HG03280 (cell line): ENCODE results near the gene DMKN.
A peak's percentile ranks its signal among the peaks of the same experiment; 100 is the strongest.
"Not testable (repeated sequence)": the region's sequence is repeated elsewhere in the genome, so short reads cannot be mapped to it uniquely, and the experiment has no call there.

Experiments used
- ATAC-seq: cut with Tn5 transposase; IDR thresholded peaks from one replicate; pipeline ENCODE4 v1.9.1; 2021; ENCODE audit warnings: mild to moderate bottlenecking, moderate library complexity; ENCODE audit not compliant: unreplicated experiment

DMKN gene

DNA sequence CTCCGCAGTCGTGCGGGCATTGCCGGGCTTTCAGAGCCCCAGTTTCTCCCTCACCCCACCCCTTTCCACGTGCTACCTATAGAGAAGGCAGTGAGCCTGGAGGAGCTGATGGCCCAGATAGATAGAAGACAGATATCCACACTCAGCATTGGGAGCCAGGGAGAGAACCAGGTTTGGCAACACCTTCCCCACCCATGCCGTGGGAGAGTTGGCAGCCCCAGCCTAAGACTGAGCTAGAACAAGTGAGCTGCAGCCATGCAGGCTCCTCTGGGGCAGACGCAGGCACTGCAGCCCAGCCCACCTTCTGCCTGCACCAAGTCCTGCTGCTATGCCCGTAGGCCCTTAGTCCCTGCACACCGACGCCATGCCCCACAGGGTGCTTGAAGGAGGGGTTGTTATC is 12.8 kb downstream of the DMKN start:
- no peak for ATAC-seq

DNA sequence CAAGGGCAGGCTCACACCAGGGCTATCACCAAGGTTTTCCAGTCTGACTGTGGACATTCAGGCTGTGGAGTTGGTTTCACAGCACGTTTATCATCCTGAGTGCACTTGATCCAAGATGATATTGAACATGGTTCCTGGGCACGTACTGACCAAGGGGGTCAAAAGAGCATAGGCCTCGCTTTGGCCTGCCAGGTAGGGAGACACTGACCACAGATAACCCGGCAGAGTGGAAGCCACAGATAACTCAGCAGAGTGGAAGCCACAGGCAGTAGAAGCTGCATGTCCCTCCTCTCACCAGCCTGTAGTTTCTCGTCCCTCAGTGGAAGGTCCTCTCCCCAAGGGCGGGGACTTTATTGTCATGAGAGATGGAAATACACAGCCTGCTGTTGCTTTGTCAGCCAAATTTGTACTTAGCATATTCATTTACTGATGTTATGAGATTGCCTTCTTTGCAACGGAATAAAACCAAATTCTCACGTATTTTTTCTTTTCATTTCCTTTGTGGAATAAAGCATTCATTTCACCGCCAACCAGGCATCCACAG is 14.4 kb downstream of the DMKN start:
- no peak for ATAC-seq

DNA sequence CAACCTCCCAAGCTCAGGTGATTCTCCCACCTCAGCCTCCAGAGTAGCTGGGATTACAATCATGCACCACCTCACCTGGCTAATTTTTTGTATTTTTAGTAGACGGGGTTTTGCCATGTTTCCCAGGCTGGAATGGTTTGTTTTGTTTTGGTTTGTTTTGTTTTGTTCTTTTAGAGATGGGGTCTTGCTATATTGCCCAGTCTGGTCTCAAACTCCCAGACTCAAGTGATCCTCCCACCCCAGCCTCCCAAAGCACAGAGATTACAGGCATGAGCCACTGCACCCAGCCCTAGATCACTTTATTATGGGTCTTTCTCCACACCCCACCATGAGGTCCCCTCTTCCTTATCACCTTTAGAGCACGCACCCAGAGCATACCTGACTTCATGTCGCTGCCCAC is 15.2 kb downstream of the DMKN start:
- no peak for ATAC-seq

DNA sequence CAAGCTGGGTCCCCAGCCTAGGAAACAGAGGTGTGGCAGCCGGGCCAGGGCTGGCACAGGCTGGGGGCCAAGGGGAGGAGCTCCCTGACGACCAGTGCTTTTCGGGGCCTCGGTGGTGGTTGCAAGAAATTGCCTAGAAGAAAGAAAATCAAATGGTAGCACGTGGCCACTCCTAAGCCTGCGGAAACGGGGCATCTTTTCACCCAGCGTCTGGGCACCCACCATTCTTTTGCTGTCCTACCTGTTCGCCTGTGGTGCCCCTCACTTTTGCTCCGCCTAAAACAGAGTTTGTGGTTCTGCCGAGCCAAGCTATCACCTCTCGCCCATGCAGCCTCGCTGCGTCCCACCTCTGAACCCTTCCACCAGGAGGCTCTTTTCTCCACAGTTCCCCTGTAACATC is 16.0 kb downstream of the DMKN start:
- ATAC-seq = no peak

DNA sequence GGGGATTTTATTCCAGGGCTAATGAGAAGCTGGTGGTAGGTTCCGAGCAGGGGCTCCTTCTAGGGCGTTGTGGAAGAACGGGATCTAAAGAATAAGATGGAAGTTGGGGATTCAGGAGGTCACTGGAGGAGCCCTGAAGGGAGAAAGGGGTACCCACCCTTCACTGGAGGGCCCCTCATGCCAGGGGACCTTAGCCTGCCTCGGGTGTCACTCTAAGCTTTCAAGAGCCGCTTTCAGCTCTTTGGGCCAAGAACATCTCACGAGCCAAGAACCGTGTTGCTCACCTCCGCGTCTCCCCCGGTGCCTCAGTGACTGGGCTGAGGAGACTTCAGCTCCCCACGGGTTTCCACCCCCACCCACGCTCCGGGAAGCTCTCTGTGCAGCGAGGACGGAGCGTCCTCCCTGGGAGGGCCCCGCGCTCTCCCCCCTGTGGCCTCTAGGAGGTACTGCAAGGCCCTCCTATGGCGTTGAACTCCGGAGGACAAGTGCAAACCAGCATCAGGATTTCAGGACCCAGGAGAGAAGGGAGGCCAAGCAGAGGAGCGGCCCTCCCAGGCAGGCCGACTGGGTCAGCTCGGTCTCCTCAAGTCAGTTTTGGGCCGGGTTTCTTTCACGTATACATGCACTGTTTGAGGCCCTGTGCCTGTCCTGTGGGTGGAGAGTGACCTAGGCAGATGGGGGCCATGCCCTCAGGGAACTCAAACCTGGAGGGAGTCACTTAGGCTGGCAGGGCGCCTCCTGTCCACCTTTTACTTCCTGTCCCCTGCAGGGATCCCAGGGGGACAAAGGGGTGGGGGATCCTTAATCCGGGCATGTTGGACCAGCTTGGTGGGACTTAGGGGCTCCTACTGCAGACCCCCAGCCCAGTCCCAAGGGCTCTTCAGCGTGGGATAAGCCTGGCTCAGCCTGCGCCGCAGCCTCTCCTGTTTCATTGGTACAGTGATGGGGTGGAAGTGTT is 18.1 kb downstream of the DMKN start:
- peak; percentile 72 for ATAC-seq

DNA sequence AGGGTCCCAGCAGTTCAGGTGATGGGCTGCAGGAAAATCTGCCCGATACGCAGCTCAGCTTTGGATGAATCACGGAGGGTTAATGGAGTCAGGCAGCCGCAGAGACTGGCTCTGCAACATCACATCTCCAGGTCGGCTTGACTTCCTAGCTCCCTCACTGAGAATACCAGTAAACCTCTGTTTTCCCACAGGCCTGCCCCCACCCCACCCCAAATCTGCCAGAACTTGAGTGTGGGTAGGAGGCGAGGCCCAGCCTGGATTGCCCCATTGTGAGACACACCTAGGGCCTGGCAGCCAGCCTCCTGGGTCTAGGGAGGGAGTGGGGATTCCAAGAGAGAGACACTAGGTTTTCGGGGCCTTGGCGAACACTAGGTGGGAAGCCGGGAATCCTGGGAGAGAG is 19.5 kb downstream of the DMKN start:
- ATAC-seq = no peak

DNA sequence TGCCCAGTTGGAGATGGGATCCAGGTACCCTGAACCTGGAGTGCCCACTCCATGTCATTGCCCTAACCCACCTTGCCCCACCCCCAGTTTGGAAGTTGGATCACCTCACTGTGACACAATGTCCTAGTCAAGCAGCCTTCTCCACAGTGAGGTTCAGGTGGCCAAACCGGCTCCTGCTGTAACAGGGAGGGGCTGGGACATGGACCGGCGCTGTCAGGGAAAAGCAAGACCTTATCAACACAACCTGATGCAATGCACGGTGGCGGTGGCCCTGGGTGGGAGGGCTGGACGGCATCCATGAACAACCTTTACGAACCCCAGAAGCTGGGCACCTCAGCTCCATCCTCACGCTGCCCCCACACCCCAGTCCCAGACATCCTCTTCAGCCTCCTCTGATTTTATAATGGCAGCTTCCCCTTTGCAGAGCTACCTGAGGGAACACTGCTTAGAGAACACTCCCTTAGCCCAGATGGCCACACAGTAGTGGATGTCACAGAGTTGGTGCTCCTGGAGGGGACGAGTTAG is 21.6 kb downstream of the DMKN start:
- no peak for ATAC-seq

DNA sequence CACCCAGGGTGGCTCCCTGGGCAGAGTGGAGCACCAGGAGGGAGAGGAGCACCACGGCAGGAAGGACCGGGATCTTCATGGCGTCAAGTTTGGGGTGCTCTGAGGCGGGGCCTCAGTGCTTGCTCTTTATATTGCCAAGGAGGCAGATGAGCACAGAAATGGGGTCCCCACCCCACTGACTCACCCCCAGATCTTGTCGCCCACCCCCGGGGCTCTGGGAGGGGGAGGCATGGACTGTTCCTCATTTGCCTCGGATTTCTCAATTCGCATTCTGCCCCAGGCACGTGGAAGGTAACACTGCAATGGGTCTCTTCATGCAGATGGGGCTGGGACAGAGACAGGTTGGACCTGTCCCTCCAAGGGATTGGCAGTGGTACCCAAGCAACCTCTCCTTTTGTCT is 23.1 kb downstream of the DMKN start, which contains the start of gene KRTDAP:
KRTDAP (minus strand) TSS at position 101 of the 400 bp plus-strand sequence; CDS start at position 79, 22 bp downstream.
- ATAC-seq = no peak

DNA sequence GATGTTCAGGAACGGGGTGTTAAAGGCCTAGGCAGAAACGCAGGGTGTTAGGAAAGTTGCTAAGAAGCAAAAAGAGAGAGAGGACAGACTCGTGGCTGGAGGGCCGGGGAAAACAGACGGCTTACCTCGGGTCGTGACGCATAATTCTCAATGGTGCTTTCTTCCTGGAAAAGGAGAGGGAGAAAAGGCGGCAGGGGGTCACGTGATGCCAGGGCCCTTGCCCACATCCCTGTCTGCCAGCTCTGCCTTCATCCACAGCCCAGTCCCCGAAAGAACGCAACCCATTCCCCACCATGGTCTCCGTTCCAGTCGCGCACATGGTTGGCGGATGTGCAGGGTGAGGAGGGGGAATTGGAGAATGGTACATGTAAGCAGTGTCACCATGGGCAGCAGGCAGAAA is 24.8 kb downstream of the DMKN start:
- no peak for ATAC-seq

DNA sequence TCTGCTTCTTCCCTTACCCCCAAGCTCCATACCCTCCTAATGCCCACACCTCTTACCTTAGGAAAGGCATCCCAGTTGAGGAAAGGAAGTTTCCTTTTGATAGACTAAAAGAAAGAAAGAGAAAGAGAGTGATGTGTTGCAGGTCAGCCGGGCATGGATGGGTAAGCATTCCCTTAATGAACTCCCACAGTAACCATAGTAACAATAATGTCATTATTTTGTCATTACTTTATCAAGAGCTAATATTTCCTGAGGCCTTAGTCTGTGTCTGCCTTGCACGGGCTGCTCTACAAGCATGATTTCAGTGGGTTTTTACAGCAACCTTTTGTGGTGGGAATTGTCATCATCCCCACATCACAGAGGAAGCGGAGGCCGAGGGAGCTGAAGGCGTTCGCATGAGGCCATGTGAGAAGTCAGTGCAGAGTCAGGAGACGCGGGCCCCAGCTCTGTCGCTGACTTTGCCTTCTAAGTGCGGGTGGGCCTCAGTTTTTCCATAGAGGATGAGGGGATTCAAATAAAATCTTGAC is 25.7 kb downstream of the DMKN start:
- ATAC-seq = no peak

DNA sequence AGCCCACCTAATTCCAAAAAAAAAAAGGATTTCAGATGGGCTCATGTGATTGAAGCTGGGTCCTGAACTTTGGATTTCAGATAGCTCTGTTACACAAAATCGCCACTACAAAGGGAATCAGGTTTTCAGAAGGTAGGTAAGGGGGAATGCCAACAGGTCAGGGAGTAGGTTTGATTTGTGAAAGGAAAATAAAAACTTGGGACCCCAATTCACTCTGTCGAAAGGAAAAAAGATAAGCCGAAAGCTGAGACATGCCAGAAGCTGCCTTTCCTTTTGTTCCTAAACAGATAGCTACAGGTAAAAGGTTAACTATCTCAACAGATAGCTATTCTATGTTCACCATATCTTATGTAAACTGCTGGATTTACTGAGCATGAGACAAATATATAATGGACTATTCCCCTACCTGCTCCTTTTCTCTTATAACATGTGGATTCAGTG is 27.2 kb downstream of the DMKN start:
- no peak for ATAC-seq

DNA sequence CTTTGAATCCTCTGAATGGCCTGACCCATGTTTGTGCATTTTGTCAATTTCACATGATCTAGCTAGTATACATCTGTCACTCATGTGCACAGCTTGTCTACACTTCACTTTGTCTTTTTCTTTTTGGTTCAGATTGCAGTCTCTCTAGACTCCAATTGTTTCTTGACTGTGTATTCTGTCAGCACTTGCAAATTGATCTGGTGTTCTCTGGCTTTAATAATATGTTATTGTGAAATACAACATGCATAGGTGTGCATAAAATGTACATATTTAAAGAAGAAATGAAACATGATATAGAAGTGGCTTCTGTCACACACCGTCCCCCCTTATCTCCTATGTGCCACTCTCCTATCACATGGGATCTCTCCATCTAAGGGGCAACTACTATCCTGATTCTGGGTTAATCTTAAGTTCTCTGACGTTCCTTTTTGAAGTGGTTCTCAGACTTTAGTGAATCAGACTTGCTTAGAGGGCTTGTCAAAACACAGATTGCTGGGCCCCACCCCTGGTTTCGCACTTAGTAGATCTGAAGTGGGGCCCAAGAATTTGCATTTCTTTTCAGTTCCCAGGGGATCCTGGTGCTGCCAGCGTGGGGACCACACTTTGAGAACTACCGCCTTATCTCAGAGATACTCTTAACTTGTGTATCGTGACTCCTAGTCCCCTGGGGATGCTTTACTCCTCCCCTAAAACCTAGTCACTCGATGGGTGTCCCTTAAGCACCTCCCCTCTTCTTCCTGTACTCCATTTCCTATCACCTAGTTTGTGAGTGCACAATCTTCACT is 29.0 kb downstream of the DMKN start:
- no peak for ATAC-seq

DNA sequence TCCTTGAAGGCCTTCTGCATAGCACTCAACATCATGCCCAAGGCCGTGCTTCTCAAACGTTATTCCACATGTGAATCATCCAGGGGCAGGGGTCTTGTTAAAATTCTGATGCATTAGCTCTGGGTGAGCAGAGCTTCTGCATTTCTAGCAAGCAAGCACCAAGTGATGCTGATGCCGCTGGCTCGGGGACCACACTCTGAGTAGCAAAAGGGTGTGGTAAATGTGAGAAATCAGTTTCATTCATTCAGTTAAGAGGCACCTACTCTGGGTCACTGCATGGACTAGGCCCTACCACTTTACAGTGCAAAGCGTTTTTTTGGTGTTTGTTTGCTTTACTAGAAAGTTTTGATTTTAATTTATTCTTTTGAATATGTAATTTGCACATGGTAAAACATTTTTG is 30.4 kb downstream of the DMKN start:
- ATAC-seq = no peak

DNA sequence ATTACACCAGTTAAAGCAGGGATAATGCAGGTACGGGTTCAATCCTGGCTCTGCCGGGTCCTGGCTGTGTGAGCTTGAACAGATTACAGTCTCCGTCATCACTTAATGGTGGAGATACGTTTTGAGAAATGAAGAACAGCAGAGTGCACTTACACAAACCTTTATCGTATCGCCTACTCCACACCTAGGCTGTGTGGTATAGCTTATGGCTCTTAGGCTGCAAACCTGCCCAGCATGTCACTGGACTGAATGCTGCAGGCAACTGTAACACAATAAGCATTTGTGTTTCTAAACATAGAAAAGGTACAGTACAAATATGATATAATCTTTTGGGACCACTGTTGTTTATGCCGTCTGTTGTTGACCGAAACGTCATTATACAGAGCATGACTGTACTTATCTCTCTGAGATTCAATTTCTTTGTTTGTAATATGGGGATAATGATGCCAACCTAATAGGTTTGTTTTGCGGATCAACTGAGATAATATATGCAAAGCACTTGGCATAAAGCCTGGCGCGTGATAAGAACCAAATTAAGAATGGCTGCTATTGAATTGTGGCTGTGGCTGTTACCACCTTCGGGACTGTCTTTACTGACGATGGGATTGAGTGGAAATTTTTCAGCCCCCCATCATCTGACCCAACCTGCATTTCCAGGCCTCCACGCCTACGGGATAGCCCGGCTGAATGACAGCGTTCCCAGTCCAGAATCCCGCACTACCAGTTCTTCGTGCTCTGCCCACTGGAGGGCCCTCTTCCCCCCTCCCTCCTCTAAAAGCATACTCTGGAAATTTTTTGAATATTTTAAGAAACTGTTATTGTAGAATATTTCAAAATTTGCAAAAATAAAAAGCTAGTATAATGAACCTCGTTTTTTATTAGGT is 34.4 kb downstream of the DMKN start:
- ATAC-seq = no peak

DNA sequence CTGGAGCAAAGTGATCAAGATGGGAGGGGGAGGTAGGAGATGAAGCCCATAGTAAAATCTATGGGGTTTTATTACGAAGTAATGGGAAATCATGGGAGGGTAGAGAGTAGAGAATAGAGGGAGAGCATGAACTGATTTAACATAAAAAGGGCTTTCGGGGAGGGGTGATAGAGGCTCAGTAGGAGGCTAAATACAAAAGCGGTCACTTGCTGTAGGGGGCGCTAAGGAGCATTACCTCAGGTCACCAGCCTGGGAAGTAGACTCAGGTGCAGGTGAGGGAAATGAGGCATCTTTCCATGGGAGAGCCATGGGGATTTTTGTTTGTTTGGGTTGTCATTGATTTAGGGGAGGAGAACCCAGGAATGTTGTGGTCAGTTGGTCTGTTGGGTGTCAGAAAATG is 37.3 kb downstream of the DMKN start:
- ATAC-seq = no peak

DNA sequence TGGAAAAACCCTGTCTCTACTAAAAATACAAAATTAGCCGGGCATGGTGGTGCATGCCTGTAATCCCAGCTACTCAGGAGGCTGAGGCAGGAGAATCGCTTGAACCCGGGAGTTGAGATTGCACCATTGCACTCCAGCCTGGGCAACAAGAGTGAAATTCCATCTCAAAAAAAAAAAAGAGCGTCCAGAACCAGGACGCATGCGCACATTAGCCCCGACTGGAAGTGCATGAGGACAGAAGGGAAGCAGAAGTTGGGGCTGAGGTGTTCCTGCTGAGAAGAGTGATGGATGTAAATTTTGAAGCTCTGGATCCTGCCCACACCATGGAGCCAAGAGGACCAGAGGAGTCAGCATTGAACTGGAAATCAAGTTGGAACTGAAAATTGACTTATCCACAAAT is 38.9 kb downstream of the DMKN start:
- not testable (repeated sequence) for ATAC-seq

DNA sequence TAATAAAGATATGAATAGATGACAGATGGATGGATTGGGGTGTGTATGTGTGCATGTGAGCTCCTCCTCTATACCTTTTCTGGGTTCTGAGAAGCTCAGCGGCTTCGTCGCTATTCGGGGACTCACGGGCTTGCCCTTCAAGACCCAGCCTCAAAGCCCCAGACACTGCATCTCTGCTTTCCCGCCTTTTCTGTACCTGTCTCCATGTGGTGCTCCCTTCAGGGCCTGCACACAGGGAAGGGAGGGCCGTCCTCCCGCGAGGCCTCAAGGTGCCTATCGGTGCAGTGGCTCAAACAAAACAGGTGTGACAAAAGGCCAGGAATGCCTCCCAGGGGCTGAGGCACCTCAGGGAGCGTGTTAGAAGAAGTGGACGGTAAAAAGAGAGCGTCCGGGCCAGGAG is 39.3 kb downstream of the DMKN start:
- ATAC-seq = no peak

DNA sequence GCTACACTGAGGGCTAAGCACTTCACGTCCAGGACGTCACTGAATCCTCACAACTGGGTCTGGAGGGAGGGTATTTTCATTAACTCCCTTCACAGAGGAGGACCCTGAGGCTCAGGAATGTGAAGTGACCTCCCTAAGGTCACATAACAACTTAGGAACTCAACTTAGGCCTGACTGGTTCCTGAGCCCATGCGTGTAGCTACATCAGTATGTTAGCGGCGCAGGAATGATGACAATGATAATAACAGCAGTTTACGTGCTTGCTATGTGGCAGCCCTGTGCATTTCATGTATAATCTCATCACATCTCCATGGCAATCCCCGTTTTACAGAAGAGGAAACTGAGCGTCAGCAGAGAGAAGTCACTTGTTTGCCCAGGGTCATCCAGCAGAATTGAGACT is 41.5 kb downstream of the DMKN start:
- no peak for ATAC-seq

DNA sequence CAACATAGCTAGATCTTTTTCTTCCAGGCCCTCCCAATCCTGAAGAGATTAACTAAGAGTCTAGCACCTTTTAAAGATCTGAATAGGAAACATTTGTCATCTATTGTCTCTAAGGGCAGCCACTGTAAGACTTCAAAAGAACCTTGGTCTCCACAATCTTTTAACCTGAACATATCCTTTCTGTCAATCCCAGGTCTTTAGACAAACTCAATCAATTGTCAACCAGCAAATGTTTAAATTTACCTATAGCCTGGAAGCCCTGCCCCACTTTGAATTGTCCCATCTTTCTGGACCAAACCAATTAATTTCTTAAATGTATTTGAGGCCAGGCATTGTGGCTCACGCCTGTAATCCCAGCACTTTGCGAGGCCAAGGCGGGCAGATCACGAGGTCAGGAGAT is 42.4 kb downstream of the DMKN start:
- not testable (repeated sequence) for ATAC-seq

DNA sequence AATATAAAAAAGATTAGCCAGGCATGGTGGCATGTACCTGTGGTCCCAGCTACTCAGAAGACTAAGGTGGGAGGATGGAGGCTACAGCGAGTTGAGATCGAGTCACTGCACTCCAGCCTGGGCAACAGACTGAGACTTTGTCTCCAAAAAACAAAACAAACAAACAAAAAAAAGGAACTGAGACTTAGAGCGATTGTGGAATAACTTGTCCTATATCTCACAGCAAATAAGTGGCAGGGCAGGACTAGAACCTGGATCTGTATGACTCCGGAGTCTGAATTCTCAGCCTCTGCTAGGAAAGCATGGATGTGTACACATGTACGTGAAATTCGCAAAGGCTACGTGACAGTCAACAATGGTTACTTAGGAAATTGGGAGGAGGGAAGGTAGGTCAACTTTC is 43.3 kb downstream of the DMKN start:
- no peak for ATAC-seq
